Measurements from ENCODE around the gene RPN2.

DNA sequence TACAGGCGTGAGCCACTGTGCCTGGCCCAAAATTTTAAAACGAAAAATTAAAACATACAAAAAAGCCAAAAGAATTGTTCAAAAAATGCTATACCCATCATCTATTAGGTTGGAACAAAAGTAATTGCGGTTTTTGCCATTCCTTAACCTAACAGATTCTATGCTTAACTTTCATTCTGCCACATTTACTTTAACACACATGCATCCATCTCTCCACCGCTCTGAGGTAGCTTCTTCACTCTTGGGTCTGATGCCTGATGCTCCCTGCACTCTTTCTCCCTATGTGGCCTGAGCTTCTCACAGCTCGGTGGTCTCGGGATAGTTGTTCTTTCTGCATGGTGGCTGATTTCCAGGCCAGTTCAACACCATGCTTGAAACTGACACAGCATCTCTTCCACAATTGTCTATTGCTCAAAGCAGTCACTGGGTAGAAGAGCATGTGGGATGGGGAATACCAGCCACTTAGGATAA is 105.6 kb downstream of the RPN2 start:
- no peak for TF ChIP-seq POLR2A (IDR thresholded peaks at IDR 0.05; ENCODE audit: low read length)
- no peak for TF ChIP-seq GATA1 (IDR thresholded peaks at IDR 0.05; ENCODE audit: low read depth, low read length)

Measured in erythroblast (primary cell).